Neural cell (in vitro differentiated cells): ENCODE measurements around the gene SH2D3A. TPM values are rescaled to one million over a fixed set of nuclear protein-coding genes. Genes with fewer than 3 reads are reported as not detected.

Source experiments
- H2AFZ ChIP-seq: fragments of 200-600, 300-800 bp; sonication (generic), shearing (Covaris generic); 2 replicates; pipeline ENCODE4 v1.6.0; 2014; ENCODE audit warnings: low read depth, mild to moderate bottlenecking, antibody characterized with exemption, low read length, moderate library complexity
- H3F3A ChIP-seq: fragments of 200-600 bp; shearing (Covaris generic); 2 replicates; pipeline ENCODE4 v1.6.1; 2016; ENCODE audit warnings: mild to moderate bottlenecking, moderate library complexity, mixed read lengths, antibody characterized with exemption, low read length; ENCODE audit not compliant: insufficient read depth, poor library complexity, severe bottlenecking
- H3K27ac ChIP-seq: fragments of 200-600, 300-800 bp; sonication (generic), shearing (Covaris generic); 2 replicates; pipeline ENCODE4 v1.5.1; 2014; ENCODE audit warnings: mild to moderate bottlenecking, low read length, moderate library complexity
- H3K27me3 ChIP-seq: fragments of 300-800, 200-600 bp; sonication (generic), shearing (Covaris generic); 2 replicates; pipeline ENCODE4 v1.6.0; 2014; ENCODE audit warnings: mild to moderate bottlenecking, low read depth, low read length, moderate library complexity; ENCODE audit not compliant: insufficient read depth
- H3K36me3 ChIP-seq: fragments of 300-800, 200-600 bp; sonication (generic), shearing (Covaris generic); 2 replicates; pipeline ENCODE4 v1.5.1; 2014; ENCODE audit warnings: mild to moderate bottlenecking, antibody characterized with exemption, low read length, moderate library complexity; ENCODE audit not compliant: insufficient read depth
- H3K4me2 ChIP-seq: fragments of 300-800, 200-600 bp; sonication (generic), shearing (Covaris generic); 2 replicates; pipeline ENCODE4 v1.6.0; 2014; ENCODE audit warnings: mild to moderate bottlenecking, low read length
- H3K4me3 ChIP-seq: fragments of 300-800, 200-600 bp; sonication (generic), shearing (Covaris generic); 2 replicates; pipeline ENCODE4 v1.5.1; 2014; ENCODE audit warnings: mild to moderate bottlenecking, low read length, moderate library complexity
- H3K79me2 ChIP-seq: fragments of 200-600 bp; shearing (Covaris generic); replicated peaks from 2 replicates; pipeline ENCODE4 v1.6.0; 2014; ENCODE audit warnings: mild to moderate bottlenecking, low read length, moderate library complexity; ENCODE audit not compliant: insufficient read depth
- H3K9ac ChIP-seq: fragments of 300-800, 200-600 bp; sonication (generic), shearing (Covaris generic); 2 replicates; pipeline ENCODE4 v1.6.1; 2016; ENCODE audit warnings: mild to moderate bottlenecking, low read length, mixed read lengths
- H3K9me2 ChIP-seq: fragments of 200-600 bp; shearing (Covaris generic); 2 replicates; pipeline ENCODE4 v1.6.1; 2016; ENCODE audit warnings: mild to moderate bottlenecking, low read length, mixed read lengths; ENCODE audit not compliant: insufficient read depth
- H3K9me3 ChIP-seq: fragments of 200-600, 300-800 bp; sonication (generic), shearing (Covaris generic); 2 replicates; pipeline ENCODE4 v1.6.1; 2016; ENCODE audit warnings: mild to moderate bottlenecking, mixed run types, low read length, moderate library complexity, mixed read lengths
- H4K20me1 ChIP-seq: fragments of 200-600 bp; shearing (Covaris generic); 2 replicates; pipeline ENCODE4 v1.6.1; 2016; ENCODE audit warnings: mild to moderate bottlenecking, mixed run types; ENCODE audit not compliant: insufficient read depth
- EP300 ChIP-seq: fragments of 450-650 bp; conservative IDR thresholded peaks from 2 replicates; pipeline ENCODE4 v1.6.1; 2014; ENCODE audit warnings: antibody characterized with exemption, mild to moderate bottlenecking, moderate library complexity; ENCODE audit not compliant: poor library complexity, severe bottlenecking
- EZH2 ChIP-seq: fragments of 200-600, 300-800 bp; shearing (Covaris generic), sonication (generic); IDR thresholded peaks from 2 replicates; pipeline ENCODE4 v1.6.1; 2014; ENCODE audit warnings: antibody characterized with exemption, low read length, borderline replicate concordance, mild to moderate bottlenecking; ENCODE audit not compliant: insufficient read depth, poor library complexity, severe bottlenecking
- MXI1 ChIP-seq: fragments of 450-650 bp; conservative IDR thresholded peaks from 2 replicates; pipeline ENCODE4 v1.6.1; 2014; ENCODE audit warnings: antibody characterized with exemption, mild to moderate bottlenecking; ENCODE audit not compliant: poor library complexity, severe bottlenecking
- POLR2AphosphoS5 ChIP-seq: IDR thresholded peaks from 2 replicates; pipeline ENCODE4 v1.6.1; 2012
- RAD21 ChIP-seq: fragments of 450-650 bp; conservative IDR thresholded peaks from 2 replicates; pipeline ENCODE4 v1.6.1; 2014; ENCODE audit warnings: antibody characterized with exemption, mild to moderate bottlenecking, moderate library complexity
- REST ChIP-seq: IDR thresholded peaks from 2 replicates; pipeline ENCODE4 v1.6.1; 2012; ENCODE audit warnings: borderline replicate concordance
- SMC3 ChIP-seq: fragments of 450-650 bp; conservative IDR thresholded peaks from 2 replicates; pipeline ENCODE4 v1.6.1; 2014; ENCODE audit warnings: antibody characterized with exemption, mild to moderate bottlenecking, moderate library complexity; ENCODE audit not compliant: poor library complexity
- TAF1 ChIP-seq: IDR thresholded peaks from 2 replicates; pipeline ENCODE4 v1.6.1; 2012; ENCODE audit warnings: low read depth
- polyA plus RNA-seq: library from polyadenylated mRNA; depleted of rRNA; stranded (reverse); fragments of >200 nt; gene quantifications from 2 replicates; pipeline ENCODE4 v1.2.3, GENCODE V29; 2014
- TF ChIP-seq, protein P1 (sequence below): fragments of 450-650 bp; IDR thresholded peaks from 2 replicates; pipeline ENCODE4 v1.5.1; 2014; ENCODE audit warnings: antibody characterized with exemption, mild to moderate bottlenecking, moderate library complexity; ENCODE audit not compliant: poor library complexity, severe bottlenecking

Gene SH2D3A
- polyA plus RNA-seq, 1 donor from 2014 or later: 3.6 TPM

- H3K4me3 ChIP-seq: no peak overlapping the region
- H3F3A ChIP-seq: no peaks in the 10 kb centered on the region
- no peaks in the 10 kb centered on the region for H3K36me3 ChIP-seq
- no peak overlapping the region for H3K4me2 ChIP-seq
- H3K79me2 ChIP-seq: no peaks in the 10 kb centered on the region
- TF ChIP-seq EZH2: no peak
- TF ChIP-seq REST: no peak
- TF ChIP-seq MXI1: no peak
- TF ChIP-seq, protein P1, sequence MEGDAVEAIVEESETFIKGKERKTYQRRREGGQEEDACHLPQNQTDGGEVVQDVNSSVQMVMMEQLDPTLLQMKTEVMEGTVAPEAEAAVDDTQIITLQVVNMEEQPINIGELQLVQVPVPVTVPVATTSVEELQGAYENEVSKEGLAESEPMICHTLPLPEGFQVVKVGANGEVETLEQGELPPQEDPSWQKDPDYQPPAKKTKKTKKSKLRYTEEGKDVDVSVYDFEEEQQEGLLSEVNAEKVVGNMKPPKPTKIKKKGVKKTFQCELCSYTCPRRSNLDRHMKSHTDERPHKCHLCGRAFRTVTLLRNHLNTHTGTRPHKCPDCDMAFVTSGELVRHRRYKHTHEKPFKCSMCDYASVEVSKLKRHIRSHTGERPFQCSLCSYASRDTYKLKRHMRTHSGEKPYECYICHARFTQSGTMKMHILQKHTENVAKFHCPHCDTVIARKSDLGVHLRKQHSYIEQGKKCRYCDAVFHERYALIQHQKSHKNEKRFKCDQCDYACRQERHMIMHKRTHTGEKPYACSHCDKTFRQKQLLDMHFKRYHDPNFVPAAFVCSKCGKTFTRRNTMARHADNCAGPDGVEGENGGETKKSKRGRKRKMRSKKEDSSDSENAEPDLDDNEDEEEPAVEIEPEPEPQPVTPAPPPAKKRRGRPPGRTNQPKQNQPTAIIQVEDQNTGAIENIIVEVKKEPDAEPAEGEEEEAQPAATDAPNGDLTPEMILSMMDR: no peak
- TF ChIP-seq RAD21: no peak
- no peak for TF ChIP-seq TAF1
- no peak for TF ChIP-seq EP300
- TF ChIP-seq POLR2AphosphoS5: no peak
- TF ChIP-seq SMC3: no peak
- no peaks in the 10 kb centered on the region for H3K9me3 ChIP-seq
- H3K9me2 ChIP-seq: no peaks in the 10 kb centered on the region
- no peaks in the 10 kb centered on the region for H4K20me1 ChIP-seq
- H3K9ac ChIP-seq: no peak overlapping the region
- H2AFZ ChIP-seq: no peak overlapping the region
- H3K27me3 ChIP-seq: peaks cover 28% of the 10 kb centered on the region
- no peak overlapping the region for H3K27ac ChIP-seq
These were observed 58.9 kb downstream of the SH2D3A start for GRCh38 chr19:6708346-6708745.

GRCh38 chr19:6707658-6708018 is 59.6 kb downstream of the SH2D3A start:
- Histone ChIP-seq H4K20me1 (no peaks in the 10 kb centered on the region), H3K4me2 (no peak overlapping the region), H3K79me2 (no peaks in the 10 kb centered on the region), H3K27me3 (peaks cover 28% of the 10 kb centered on the region), H3K9me3 (no peaks in the 10 kb centered on the region), H2AFZ (no peak overlapping the region), H3F3A (no peaks in the 10 kb centered on the region), H3K27ac (no peak overlapping the region), H3K9me2 (no peaks in the 10 kb centered on the region), H3K4me3 (no peak overlapping the region), H3K9ac (no peak overlapping the region), H3K36me3 (no peaks in the 10 kb centered on the region)
- TF ChIP-seq POLR2AphosphoS5 (no peak), EZH2 (no peak), MXI1 (no peak), TAF1 (no peak), EP300 (no peak), REST (no peak), RAD21 (no peak), SMC3 (no peak)
- TF ChIP-seq, protein P1: no peak
